Measurements from ENCODE around the gene VWA5B1.

VWA5B1 gene

DNA sequence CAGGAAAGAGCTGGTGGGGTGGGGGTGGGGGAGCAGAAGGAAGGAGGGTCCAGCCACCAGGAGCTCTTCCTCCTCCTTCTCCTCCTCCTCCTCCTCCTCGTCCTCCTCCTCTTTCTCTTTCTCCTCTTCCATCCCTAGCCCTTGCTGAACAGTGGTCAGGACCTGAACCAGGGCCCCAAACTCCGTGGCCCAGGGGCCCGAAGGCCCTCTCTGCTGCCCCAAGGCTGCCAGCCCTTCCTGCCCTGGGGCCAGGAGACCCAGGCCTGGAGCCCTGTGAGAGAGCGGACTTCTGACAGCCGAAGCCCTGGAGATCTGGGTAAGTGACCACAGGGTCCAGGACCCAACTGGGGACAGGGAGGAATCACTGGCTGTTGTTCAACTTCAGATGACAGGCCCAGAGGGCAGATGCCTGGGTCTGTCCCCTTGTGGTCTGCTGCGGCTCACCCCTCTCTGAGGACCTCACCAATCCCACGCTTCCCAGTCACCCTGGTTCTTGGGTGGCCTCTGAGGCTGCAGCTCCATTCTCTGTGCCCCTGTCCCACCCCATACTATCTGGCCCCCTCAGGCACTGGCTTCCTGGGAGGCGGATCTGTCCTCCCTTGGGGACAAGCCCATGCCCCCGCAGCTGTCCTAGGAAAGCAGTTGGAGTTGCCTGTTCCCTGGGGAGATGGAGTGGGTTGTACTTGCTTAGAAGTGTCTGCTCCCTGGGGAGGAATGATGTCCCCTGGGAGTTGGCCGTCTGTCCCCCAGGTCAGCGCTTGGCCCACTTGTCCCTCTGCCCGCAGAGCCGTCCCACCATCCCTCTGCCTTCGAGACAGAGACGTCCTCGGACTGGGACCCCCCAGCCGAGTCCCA, 51.8 kb downstream of the VWA5B1 start:
- Histone ChIP-seq H3K4me1 (ENCODE audit: control insufficient read depth in 1 of 2, insufficient read depth in 2 of 2, low read length in 2 of 2) (peaks cover 0 to 9% of the 10 kb centered on the region in 2 donors), H3K9me3 (ENCODE audit: control insufficient read depth in 1 of 2, low read length in 2 of 2) (no peaks in the 10 kb centered on the region), H3K36me3 (ENCODE audit: control insufficient read depth in 1 of 2, insufficient read depth in 2 of 2, low read length in 2 of 2) (no peaks in the 10 kb centered on the region), H3K27me3 (ENCODE audit: low read depth, low read length) (peaks cover 11% of the 10 kb centered on the region), H3K4me3 (ENCODE audit: low read depth in 1 of 2, low read length in 2 of 2) (no peak overlapping the region), H3K27ac (ENCODE audit: low read length) (no peak overlapping the region)

DNA sequence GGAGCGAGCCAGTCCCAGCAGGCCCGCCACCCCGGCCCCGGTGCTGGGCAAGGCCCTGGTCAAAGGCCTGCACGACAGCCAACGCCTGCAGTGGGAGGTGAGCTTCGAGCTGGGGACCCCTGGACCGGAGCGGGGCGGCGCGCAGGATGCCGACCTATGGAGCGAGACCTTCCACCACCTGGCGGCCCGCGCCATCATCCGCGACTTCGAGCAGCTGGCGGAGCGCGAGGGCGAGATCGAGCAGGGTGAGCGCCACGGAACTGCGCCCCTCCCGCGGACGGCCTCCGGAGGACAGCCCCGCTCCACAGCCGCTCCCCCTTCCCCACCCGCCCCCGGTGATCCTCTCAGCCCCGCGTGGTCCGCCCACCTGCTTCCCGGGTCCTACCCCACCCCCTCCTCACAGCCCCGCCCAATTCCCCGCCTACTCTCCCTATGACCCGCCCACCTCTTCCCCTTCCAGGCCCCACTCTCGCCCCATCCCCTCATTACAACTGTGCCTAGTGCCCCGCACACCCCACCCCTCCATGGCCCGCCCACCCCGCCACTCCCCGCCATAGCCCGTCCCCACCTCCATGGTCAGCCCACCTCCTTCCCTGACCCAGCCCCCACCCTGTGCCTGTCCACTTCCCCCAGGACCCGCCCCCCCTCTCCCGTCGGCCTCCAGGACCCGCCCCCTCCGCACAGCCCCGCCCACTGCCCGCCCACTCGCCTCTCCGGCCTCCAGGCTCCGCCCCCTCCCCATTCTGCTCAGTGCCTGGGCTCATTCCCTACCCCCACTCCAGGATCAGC, 52.7 kb downstream of the VWA5B1 start:
- Histone ChIP-seq H3K4me1 (ENCODE audit: control insufficient read depth in 1 of 2, insufficient read depth in 2 of 2, low read length in 2 of 2) (peaks cover 0 to 9% of the 10 kb centered on the region in 2 donors), H3K36me3 (ENCODE audit: control insufficient read depth in 1 of 2, insufficient read depth in 2 of 2, low read length in 2 of 2) (no peaks in the 10 kb centered on the region), H3K9me3 (ENCODE audit: control insufficient read depth in 1 of 2, low read length in 2 of 2) (no peaks in the 10 kb centered on the region), H3K27ac (ENCODE audit: low read length) (no peak overlapping the region), H3K4me3 (ENCODE audit: low read depth in 1 of 2, low read length in 2 of 2) (no peak overlapping the region), H3K27me3 (ENCODE audit: low read depth, low read length) (peaks cover 11% of the 10 kb centered on the region)

DNA sequence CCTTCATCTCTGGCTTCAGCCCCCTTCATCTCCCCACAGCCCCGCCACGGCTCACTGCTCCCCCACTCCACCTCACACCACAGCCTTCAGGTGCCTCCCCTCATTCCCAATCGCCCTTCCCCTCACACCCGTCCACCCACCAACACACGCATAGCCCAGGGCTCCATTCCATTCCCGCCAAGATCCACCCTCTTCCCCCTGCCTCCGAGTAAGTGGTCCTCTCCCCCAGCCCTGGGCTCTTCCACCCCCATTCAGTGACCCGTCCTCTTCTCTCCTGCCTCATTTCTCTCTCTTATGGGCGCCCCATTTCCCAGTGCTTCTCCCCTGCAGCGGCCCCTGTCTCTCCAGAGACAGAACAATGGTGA, 53.2 kb downstream of the VWA5B1 start:
- Histone ChIP-seq H3K27me3 (ENCODE audit: low read depth, low read length) (peaks cover 11% of the 10 kb centered on the region), H3K9me3 (ENCODE audit: control insufficient read depth in 1 of 2, low read length in 2 of 2) (no peaks in the 10 kb centered on the region), H3K4me1 (ENCODE audit: control insufficient read depth in 1 of 2, insufficient read depth in 2 of 2, low read length in 2 of 2) (peaks cover 0 to 9% of the 10 kb centered on the region in 2 donors), H3K4me3 (ENCODE audit: low read depth in 1 of 2, low read length in 2 of 2) (no peak overlapping the region), H3K36me3 (ENCODE audit: control insufficient read depth in 1 of 2, insufficient read depth in 2 of 2, low read length in 2 of 2) (no peaks in the 10 kb centered on the region), H3K27ac (ENCODE audit: low read length) (no peak overlapping the region)

DNA sequence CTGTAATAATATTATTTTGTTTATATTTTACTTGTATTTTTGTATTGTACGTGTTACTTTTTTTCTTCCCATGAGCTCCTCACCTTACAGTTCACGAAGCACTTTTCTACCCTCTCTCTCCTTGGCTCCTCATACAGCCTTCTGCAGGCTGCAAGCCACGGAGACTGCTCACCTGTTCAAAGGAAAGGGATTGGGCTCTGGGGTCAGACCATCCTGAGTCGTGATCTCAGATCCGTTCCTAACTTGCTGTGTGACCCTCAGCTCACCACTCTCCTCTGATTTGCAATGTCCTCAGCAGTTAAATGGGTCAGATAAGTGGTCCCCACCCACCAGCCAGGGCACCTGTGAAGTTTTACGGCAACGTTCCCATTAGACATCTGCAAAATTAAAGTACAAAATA, 54.1 kb downstream of the VWA5B1 start:
- H3K27ac ChIP-seq (ENCODE audit: low read length) = no peak overlapping the region
- peaks cover 11% of the 10 kb centered on the region for H3K27me3 ChIP-seq (ENCODE audit: low read depth, low read length)

DNA sequence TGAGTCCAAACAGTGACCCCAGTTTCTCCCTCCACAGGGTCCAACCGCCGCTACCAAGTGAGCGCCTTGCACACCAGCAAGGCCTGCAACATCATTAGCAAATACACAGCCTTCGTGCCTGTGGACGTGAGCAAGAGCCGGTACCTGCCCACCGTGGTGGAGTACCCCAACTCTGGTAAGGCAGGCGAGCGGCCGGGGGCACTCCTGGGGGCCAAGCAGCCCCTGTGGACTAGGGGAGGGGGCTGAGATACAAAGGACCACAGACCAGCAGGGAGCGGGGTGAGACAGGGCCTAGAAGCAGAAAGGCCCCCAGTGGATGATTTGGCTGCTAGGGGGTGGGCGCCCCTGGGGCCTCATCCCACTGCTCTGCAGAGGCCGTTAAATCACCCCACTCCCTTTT, 54.7 kb downstream of the VWA5B1 start:
- peaks cover 0 to 9% of the 10 kb centered on the region in 2 donors for H3K4me1 ChIP-seq (ENCODE audit: control insufficient read depth in 1 of 2, insufficient read depth in 2 of 2, low read length in 2 of 2)
- no peaks in the 10 kb centered on the region for H3K36me3 ChIP-seq (ENCODE audit: control insufficient read depth in 1 of 2, insufficient read depth in 2 of 2, low read length in 2 of 2)
- H3K27ac ChIP-seq (ENCODE audit: low read length) = no peak overlapping the region
- H3K9me3 ChIP-seq (ENCODE audit: control insufficient read depth in 1 of 2, low read length in 2 of 2) = no peaks in the 10 kb centered on the region
- H3K4me3 ChIP-seq (ENCODE audit: low read depth in 1 of 2, low read length in 2 of 2) = no peak overlapping the region
- peaks cover 11% of the 10 kb centered on the region for H3K27me3 ChIP-seq (ENCODE audit: low read depth, low read length)

More for the DNA sequence above, 54.1 kb downstream of the VWA5B1 start:
- no peak overlapping the region for H3K4me3 ChIP-seq (ENCODE audit: low read depth in 1 of 2, low read length in 2 of 2)
- H3K36me3 ChIP-seq (ENCODE audit: control insufficient read depth in 1 of 2, insufficient read depth in 2 of 2, low read length in 2 of 2) = no peaks in the 10 kb centered on the region
- peaks cover 0 to 9% of the 10 kb centered on the region in 2 donors for H3K4me1 ChIP-seq (ENCODE audit: control insufficient read depth in 1 of 2, insufficient read depth in 2 of 2, low read length in 2 of 2)
- H3K9me3 ChIP-seq (ENCODE audit: control insufficient read depth in 1 of 2, low read length in 2 of 2) = no peaks in the 10 kb centered on the region

DNA sequence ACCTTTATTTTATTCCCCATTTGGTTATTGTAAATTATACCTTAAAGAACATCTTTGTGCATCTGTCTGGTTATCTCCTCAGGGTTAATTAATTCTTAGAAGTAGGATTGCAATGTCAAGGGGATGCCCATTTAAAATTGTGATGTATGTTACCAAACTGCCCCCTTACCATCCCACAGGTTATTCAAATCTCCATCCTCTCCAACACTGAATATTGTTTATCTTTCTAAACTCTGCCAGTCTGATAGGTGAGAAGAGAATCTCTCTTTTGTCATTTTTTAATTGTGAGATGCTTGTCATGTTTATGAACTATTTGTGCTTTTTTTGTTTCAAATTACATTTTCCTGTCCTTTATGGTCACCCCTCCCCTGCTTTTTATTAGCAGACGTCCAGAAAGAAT, 55.8 kb downstream of the VWA5B1 start:
- Histone ChIP-seq H3K4me3 (ENCODE audit: low read depth in 1 of 2, low read length in 2 of 2) (no peak overlapping the region), H3K36me3 (ENCODE audit: control insufficient read depth in 1 of 2, insufficient read depth in 2 of 2, low read length in 2 of 2) (no peaks in the 10 kb centered on the region), H3K27me3 (ENCODE audit: low read depth, low read length) (peaks cover 11% of the 10 kb centered on the region)

DNA sequence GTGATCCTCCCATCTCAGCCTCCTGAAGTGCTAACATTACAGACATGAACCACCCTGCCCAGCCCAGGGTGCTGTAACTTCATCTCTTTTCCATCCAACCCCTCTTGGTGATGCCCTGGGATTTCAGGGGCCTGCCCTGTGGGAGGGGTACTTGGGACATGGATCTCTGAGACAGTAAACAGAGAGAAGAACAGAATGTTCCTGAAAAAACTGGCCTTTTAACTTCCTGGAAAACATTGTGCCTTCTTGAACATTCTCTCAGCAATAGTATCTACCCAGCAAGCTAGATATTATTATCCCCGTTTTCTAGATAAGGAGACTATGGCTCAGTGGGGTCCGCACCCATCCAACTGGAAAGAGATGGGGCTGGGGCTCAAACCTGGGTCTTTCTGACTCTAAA, 57.0 kb downstream of the VWA5B1 start:
- H3K4me3 ChIP-seq (ENCODE audit: low read depth in 1 of 2, low read length in 2 of 2) = no peak overlapping the region
- peaks cover 9% of the 10 kb centered on the region for H3K27me3 ChIP-seq (ENCODE audit: low read depth, low read length)
- H3K27ac ChIP-seq (ENCODE audit: low read length) = no peak overlapping the region
- no peaks in the 10 kb centered on the region for H3K36me3 ChIP-seq (ENCODE audit: control insufficient read depth in 1 of 2, insufficient read depth in 2 of 2, low read length in 2 of 2)
- peaks cover 0 to 9% of the 10 kb centered on the region in 2 donors for H3K4me1 ChIP-seq (ENCODE audit: control insufficient read depth in 1 of 2, insufficient read depth in 2 of 2, low read length in 2 of 2)
- H3K9me3 ChIP-seq (ENCODE audit: control insufficient read depth in 1 of 2, low read length in 2 of 2) = no peaks in the 10 kb centered on the region

More for the DNA sequence above, 55.8 kb downstream of the VWA5B1 start:
- peaks cover 0 to 9% of the 10 kb centered on the region in 2 donors for H3K4me1 ChIP-seq (ENCODE audit: control insufficient read depth in 1 of 2, insufficient read depth in 2 of 2, low read length in 2 of 2)
- H3K9me3 ChIP-seq (ENCODE audit: control insufficient read depth in 1 of 2, low read length in 2 of 2) = no peaks in the 10 kb centered on the region
- no peak overlapping the region for H3K27ac ChIP-seq (ENCODE audit: low read length)

DNA sequence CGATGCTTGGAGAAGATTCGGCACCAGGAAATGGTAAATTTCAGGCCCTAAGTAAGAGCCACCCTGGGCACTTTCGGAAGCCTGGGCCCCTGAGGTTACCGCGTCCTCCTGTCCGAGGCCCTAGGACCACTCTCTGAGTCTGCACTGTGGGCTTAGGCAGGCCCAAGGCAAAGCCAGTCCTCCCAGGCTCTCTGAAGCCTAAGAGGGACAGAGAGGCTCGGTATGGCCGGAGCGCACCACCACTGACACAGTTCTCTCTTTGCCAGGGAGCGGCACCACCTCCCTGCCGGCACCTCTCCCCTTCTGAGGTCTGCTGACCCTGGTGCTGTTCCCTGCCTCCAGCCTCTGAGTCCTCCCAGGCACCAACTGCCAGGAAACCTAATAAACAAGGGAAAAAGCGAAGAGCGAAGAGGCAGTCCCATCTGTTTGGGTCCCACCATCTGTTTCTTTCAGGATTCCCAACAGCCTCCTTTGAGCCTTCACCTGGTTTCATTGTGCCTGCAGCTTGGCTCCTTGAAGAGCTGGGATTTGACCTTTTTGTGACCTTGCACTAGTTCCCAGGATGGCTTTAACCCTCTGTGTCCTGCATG, 57.7 kb downstream of the VWA5B1 start:
- H3K4me1 ChIP-seq (ENCODE audit: control insufficient read depth in 1 of 2, insufficient read depth in 2 of 2, low read length in 2 of 2) = peaks cover 0 to 4% of the 10 kb centered on the region in 2 donors
- H3K4me3 ChIP-seq (ENCODE audit: low read depth in 1 of 2, low read length in 2 of 2) = no peak overlapping the region
- peaks cover 7% of the 10 kb centered on the region for H3K27me3 ChIP-seq (ENCODE audit: low read depth, low read length)
- no peak overlapping the region for H3K27ac ChIP-seq (ENCODE audit: low read length)
- no peaks in the 10 kb centered on the region for H3K9me3 ChIP-seq (ENCODE audit: control insufficient read depth in 1 of 2, low read length in 2 of 2)
- H3K36me3 ChIP-seq (ENCODE audit: control insufficient read depth in 1 of 2, insufficient read depth in 2 of 2, low read length in 2 of 2) = no peaks in the 10 kb centered on the region

DNA sequence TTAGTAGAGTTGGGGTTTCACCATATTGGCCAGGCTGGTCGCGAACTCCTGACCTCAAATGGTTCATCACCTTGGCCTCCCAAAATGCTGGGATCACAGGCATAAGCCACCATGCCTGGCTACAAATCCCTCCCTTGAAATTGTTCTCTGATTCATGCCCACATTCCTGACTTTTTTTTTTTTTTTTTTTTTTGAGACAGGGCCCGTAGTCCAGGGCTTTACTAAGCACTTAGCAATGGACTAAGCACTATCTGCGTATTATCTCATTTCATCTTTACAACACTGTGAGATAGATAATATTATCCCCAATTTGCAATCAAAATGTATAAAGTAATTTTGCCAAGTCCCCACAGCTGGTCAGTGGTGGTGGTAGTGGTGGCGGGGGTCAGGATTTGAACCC, 58.9 kb downstream of the VWA5B1 start:
- Histone ChIP-seq H3K36me3 (ENCODE audit: control insufficient read depth in 1 of 2, insufficient read depth in 2 of 2, low read length in 2 of 2) (no peaks in the 10 kb centered on the region), H3K4me3 (ENCODE audit: low read depth in 1 of 2, low read length in 2 of 2) (no peak overlapping the region), H3K9me3 (ENCODE audit: control insufficient read depth in 1 of 2, low read length in 2 of 2) (no peaks in the 10 kb centered on the region), H3K4me1 (ENCODE audit: control insufficient read depth in 1 of 2, insufficient read depth in 2 of 2, low read length in 2 of 2) (no peaks in the 10 kb centered on the region), H3K27me3 (ENCODE audit: low read depth, low read length) (no peaks in the 10 kb centered on the region), H3K27ac (ENCODE audit: low read length) (no peak overlapping the region)

DNA sequence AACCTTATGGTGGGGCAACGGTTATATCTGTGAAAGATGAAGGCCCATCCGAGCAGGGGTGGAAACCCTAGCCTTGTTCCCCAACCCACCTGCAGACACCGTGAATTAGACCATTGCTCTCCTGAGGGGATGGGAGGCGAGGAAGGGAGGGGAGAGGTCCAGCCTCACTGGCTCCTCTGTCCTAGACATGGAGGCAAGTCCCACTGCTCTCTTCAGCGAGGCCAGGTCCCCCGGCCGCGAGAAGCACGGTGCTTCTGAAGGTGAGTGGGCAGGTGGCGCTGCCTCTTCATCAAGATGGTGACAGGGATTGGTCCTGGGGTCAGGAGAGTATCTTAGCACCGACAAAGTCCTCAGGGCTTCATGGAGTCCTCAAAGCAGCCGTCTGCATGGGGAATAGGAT, 59.3 kb downstream of the VWA5B1 start:
- H3K27ac ChIP-seq (ENCODE audit: low read length) = no peak overlapping the region
- H3K9me3 ChIP-seq (ENCODE audit: control insufficient read depth in 1 of 2, low read length in 2 of 2) = no peaks in the 10 kb centered on the region
- H3K36me3 ChIP-seq (ENCODE audit: control insufficient read depth in 1 of 2, insufficient read depth in 2 of 2, low read length in 2 of 2) = no peaks in the 10 kb centered on the region
- no peaks in the 10 kb centered on the region for H3K4me1 ChIP-seq (ENCODE audit: control insufficient read depth in 1 of 2, insufficient read depth in 2 of 2, low read length in 2 of 2)
- H3K4me3 ChIP-seq (ENCODE audit: low read depth in 1 of 2, low read length in 2 of 2) = no peak overlapping the region
- no peaks in the 10 kb centered on the region for H3K27me3 ChIP-seq (ENCODE audit: low read depth, low read length)

DNA sequence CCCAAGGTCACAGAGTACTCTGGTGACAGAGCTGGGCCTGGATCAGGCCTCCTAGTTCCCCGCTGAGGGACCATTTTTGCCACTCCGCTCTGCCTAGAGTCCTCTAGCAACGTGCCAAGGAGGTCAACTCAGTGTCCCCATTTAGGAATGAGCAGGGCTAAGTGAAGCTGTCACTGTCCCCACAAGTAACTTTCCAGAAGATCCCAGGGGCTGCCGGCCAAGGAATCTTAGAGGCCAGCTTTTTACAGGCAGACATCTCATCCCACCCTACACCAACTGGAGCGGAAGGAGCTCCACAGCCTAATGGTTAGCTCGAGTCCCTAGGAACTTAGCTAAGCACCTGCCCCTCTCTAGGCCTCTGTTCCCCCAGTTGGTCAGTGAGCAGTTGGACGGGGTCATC, 59.7 kb downstream of the VWA5B1 start:
- no peaks in the 10 kb centered on the region for H3K4me1 ChIP-seq (ENCODE audit: control insufficient read depth in 1 of 2, insufficient read depth in 2 of 2, low read length in 2 of 2)
- H3K36me3 ChIP-seq (ENCODE audit: control insufficient read depth in 1 of 2, insufficient read depth in 2 of 2, low read length in 2 of 2) = no peaks in the 10 kb centered on the region
- no peak overlapping the region for H3K4me3 ChIP-seq (ENCODE audit: low read depth in 1 of 2, low read length in 2 of 2)
- H3K27ac ChIP-seq (ENCODE audit: low read length) = no peak overlapping the region
- H3K9me3 ChIP-seq (ENCODE audit: control insufficient read depth in 1 of 2, low read length in 2 of 2) = no peaks in the 10 kb centered on the region
- no peaks in the 10 kb centered on the region for H3K27me3 ChIP-seq (ENCODE audit: low read depth, low read length)
